NCI-H146 treated with DMSO at 0.1 percent for 48 hours (cell line): ENCODE data around the gene HADH.

Experiments used
- DNase-seq: peaks from one replicate; lab custom pipeline; 2025; ENCODE audit not compliant: unreplicated experiment; lab: John Stamatoyannopoulos, UW

The HADH gene

GRCh38 chr4:108055787-108056186 is 66.1 kb downstream of the HADH start:
- DNase-seq: no peak

- DNase-seq: no peak
These were observed 66.7 kb downstream of the HADH start for GRCh38 chr4:108056418-108056817.

GRCh38 chr4:108058685-108059440 is 69.2 kb downstream of the HADH start:
- DNase-seq: peak; percentile 35

- peak; percentile 19 for DNase-seq
These were observed 70.5 kb downstream of the HADH start for GRCh38 chr4:108060164-108060563.

- DNase-seq: no peak
These were observed 71.1 kb downstream of the HADH start for GRCh38 chr4:108060686-108061321.

GRCh38 chr4:108068442-108068841 is 78.8 kb downstream of the HADH start:
- no peak for DNase-seq

- DNase-seq: no peak
These were observed 81.1 kb downstream of the HADH start for GRCh38 chr4:108070775-108071174.

- DNase-seq: peak; percentile 57
These were observed 82.6 kb downstream of the HADH start for GRCh38 chr4:108072300-108072699.

- DNase-seq: no peak
These were observed 88.5 kb downstream of the HADH start for GRCh38 chr4:108078024-108078733.

GRCh38 chr4:108080747-108081146 is 91.1 kb downstream of the HADH start:
- no peak for DNase-seq

- no peak for DNase-seq
These were observed 91.6 kb downstream of the HADH start for GRCh38 chr4:108081256-108081655.
